ENCODE data around the gene KCNG1. TPM values are rescaled to one million over a fixed set of nuclear protein-coding genes. Genes with fewer than 3 reads are reported as not detected.

Gene KCNG1, protein sequence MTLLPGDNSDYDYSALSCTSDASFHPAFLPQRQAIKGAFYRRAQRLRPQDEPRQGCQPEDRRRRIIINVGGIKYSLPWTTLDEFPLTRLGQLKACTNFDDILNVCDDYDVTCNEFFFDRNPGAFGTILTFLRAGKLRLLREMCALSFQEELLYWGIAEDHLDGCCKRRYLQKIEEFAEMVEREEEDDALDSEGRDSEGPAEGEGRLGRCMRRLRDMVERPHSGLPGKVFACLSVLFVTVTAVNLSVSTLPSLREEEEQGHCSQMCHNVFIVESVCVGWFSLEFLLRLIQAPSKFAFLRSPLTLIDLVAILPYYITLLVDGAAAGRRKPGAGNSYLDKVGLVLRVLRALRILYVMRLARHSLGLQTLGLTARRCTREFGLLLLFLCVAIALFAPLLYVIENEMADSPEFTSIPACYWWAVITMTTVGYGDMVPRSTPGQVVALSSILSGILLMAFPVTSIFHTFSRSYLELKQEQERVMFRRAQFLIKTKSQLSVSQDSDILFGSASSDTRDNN
- total RNA-seq: not detected
- long read RNA-seq, partial matches to known transcripts: 0 of 1 reads
- long read RNA-seq, other reads (novel, unspliced or antisense): 1 of 1 reads

DNA sequence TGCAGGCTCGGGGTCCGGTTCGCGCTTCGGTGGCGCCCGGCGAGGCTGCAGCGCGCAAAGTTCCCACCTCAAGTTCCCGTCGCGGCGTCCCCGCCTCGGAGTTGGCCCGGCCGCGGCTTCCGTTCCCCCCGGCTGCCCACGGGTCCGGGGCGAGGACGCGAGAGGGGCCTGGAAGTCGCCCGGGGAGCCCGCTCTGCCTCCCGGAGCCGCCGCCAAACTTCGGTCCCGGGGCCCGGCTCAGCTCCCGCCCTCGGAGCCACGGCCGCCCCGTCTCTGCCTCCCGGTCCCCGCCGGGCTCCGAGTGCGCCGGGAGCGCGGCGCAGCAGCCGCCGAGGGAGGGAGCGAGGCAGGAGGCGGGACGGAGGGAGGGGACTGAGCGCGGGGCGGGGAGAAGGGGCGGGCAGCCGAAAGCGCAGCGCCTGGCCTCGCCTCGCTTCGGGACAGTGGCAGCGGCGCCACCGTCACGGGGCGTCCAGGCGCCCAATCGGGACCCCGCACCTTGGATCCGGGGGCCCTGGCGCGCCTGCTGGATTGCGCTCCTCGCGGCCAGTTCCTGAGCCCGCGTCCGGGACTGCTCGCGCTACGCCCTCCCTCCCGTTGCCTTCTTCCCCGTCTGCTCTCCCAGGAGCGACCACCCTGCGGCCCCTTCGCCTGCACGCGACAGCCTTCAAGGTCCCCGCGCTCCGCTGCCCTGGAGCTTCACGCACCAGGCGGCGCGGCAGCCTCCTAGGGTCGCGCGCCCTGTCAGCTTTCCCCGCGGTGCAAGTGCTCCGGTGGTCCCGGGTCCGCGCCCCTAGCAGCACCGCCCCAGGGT is at the start of gene KCNG1:
TSS of gene KCNG1 (minus strand) at position 305 of the 814 bp plus-strand sequence. CDS start 12,769 bp downstream, outside the sequence.
- H3K27ac ChIP-seq: no peak within 1 kb of the TSS
- peaks cover 4% of the 10 kb centered on the region for H3K4me1 ChIP-seq
- ATAC-seq: peak; percentile 94
- intact Hi-C loops (cut with DNase I): no loop called here
- TF ChIP-seq, protein P1, sequence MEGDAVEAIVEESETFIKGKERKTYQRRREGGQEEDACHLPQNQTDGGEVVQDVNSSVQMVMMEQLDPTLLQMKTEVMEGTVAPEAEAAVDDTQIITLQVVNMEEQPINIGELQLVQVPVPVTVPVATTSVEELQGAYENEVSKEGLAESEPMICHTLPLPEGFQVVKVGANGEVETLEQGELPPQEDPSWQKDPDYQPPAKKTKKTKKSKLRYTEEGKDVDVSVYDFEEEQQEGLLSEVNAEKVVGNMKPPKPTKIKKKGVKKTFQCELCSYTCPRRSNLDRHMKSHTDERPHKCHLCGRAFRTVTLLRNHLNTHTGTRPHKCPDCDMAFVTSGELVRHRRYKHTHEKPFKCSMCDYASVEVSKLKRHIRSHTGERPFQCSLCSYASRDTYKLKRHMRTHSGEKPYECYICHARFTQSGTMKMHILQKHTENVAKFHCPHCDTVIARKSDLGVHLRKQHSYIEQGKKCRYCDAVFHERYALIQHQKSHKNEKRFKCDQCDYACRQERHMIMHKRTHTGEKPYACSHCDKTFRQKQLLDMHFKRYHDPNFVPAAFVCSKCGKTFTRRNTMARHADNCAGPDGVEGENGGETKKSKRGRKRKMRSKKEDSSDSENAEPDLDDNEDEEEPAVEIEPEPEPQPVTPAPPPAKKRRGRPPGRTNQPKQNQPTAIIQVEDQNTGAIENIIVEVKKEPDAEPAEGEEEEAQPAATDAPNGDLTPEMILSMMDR (IDR thresholded peaks at IDR 0.05): no peak
- DNase-seq: peak; percentile 82
- H3K27me3 ChIP-seq: peaks cover 67% of the 10 kb centered on the region
- no peaks in the 10 kb centered on the region for H3K9me3 ChIP-seq
- H3K36me3 ChIP-seq: no peaks in the 10 kb centered on the region
- peak within 1 kb of the TSS; percentile 40 for H3K4me3 ChIP-seq

DNA sequence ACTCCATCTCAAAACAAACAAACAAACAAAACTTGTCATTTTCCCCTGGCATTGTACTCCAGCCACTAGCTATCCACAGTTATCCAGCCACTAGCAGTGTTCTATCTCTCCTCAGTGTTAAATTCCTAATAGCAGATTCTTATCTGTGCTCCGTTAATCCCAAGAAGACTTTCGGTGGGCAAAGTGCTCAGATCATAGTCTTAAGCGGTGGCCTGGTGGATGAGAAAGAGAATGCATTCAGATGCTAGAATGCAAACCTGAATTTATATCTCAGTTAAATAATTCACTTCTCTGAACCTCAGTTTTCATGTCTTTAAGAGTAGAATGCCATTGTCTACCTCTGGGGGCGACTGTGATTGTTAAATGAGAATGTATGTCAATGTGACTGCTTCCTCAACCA is 47.7 kb upstream of the KCNG1 start:
- intact Hi-C loops (cut with DNase I): no loop called here
- H3K27me3 ChIP-seq: peaks cover 60% of the 10 kb centered on the region
- H3K36me3 ChIP-seq: no peaks in the 10 kb centered on the region
- DNase-seq (no peak), ATAC-seq (no peak)
- no peaks in the 10 kb centered on the region for H3K4me1 ChIP-seq
- no peaks in the 10 kb centered on the region for H3K9me3 ChIP-seq
- TF ChIP-seq, protein P1 (IDR thresholded peaks at IDR 0.05): no peak
- H3K27ac ChIP-seq: no peak overlapping the region
- H3K4me3 ChIP-seq: no peak overlapping the region

DNA sequence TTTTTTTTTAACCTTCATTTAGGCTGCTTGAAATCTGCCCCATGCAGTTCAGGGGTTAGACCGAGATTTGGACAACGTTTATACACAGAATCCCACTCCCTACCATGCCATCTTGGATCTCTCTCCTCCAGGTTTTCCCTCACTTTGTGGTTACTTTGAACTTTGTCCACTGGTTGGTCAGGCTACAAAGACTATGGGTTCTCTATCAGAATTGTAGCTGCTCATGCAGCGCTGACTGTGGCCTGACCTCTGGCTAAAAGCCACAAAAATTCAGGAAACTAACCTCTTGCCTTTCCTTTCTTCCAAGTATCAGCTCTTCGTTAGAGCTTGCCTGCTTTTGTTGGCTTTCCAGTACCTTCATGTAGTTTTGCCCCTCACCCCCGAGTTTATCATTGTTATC is 44.9 kb upstream of the KCNG1 start:
- ATAC-seq: no peak
- intact Hi-C loops (cut with DNase I): no loop called here
- H3K27me3 ChIP-seq: peaks cover 55% of the 10 kb centered on the region
- H3K4me1 ChIP-seq: no peaks in the 10 kb centered on the region
- H3K4me3 ChIP-seq: no peak overlapping the region
- DNase-seq: no peak
- H3K36me3 ChIP-seq: no peaks in the 10 kb centered on the region
- H3K27ac ChIP-seq: no peak overlapping the region
- no peaks in the 10 kb centered on the region for H3K9me3 ChIP-seq
- TF ChIP-seq, protein P1 (IDR thresholded peaks at IDR 0.05): no peak

DNA sequence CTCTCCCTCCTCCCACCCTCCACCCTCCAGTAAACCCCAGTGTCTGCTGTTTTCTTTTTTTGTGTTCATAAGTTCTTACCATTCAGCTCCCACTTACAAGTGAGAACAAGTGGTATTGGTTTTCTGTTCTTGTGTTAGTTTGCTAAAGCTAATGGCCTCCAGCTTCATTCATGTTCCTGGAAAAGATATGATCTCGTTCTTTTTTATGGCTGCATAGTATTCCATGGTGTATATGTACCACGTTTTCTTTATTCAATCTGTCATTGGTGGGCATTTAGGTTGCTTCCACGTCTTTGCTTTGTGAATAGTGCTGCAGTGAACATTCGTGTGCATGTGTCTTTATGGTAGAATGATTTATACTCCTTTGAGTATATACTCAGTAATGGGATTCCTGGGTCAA is 42.7 kb upstream of the KCNG1 start:
- TF ChIP-seq, protein P1 (IDR thresholded peaks at IDR 0.05): no peak

DNA sequence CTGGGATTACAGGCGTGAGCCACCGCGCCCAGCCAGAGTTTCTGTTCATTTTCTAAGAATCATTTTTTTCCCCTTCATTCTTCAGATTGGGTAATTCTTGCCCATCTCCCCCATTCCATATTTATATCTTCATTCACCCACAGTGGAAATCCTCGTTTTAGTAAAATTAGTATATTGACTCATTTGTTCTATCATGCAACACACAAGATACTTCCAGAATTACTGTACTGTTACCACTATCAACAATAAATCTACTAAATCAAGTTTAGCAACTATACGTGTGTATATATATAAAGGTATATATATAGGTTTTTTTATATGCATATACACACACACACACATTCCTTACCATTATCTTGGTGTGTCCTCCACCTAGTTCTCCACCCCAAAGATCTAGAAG is 41.2 kb upstream of the KCNG1 start:
- H3K36me3 ChIP-seq: no peaks in the 10 kb centered on the region
- H3K4me1 ChIP-seq: no peaks in the 10 kb centered on the region
- no peaks in the 10 kb centered on the region for H3K9me3 ChIP-seq
- intact Hi-C loops (cut with DNase I): no loop called here
- H3K27me3 ChIP-seq: peaks cover 29% of the 10 kb centered on the region
- DNase-seq (no peak), ATAC-seq (no peak)
- no peak overlapping the region for H3K27ac ChIP-seq
- no peak overlapping the region for H3K4me3 ChIP-seq
- TF ChIP-seq, protein P1 (IDR thresholded peaks at IDR 0.05): no peak

More for the DNA sequence above, 42.7 kb upstream of the KCNG1 start:
- no peaks in the 10 kb centered on the region for H3K36me3 ChIP-seq
- peaks cover 33% of the 10 kb centered on the region for H3K27me3 ChIP-seq
- no peaks in the 10 kb centered on the region for H3K9me3 ChIP-seq
- no peaks in the 10 kb centered on the region for H3K4me1 ChIP-seq
- H3K4me3 ChIP-seq: no peak overlapping the region
- no peak overlapping the region for H3K27ac ChIP-seq
- ATAC-seq (no peak), DNase-seq (no peak)
- intact Hi-C loops (cut with DNase I): no loop called here
